Left kidney (tissue), 8 donors: ENCODE data around the gene HCN3. TPM values are rescaled to one million over a fixed set of nuclear protein-coding genes. Genes with fewer than 3 reads are reported as not detected.
"Not testable (repeated sequence)": the region's sequence is repeated elsewhere in the genome, so short reads cannot be mapped to it uniquely, and the experiment has no call there.

ENCODE experiments used
- DNase-seq: peaks from one replicate; pipeline ENCODE4 v3.0.0-alpha.2; 2013
- long read RNA-seq, 8 donors: transcript quantifications; one replicate each; lab custom pipeline, GENCODE V29; 2026
- polyA plus RNA-seq: library from polyadenylated mRNA; unstranded; fragments of 120-200 nt; gene quantifications from one replicate; pipeline ENCODE4 v1.2.1, GENCODE V29; 2013; ENCODE audit not compliant: insufficient read length

The HCN3 gene
- 13.9 TPM for polyA plus RNA-seq
- long read RNA-seq, donor 1, partial matches to known transcripts, result 0 of 1 reads
- long read RNA-seq, donor 1, other reads (novel, unspliced or antisense), result 0 of 1 reads
- long read RNA-seq, donor 2, result 0 reads
- long read RNA-seq, donor 3, partial matches to known transcripts, result 0 of 1 reads
- long read RNA-seq, donor 3, other reads (novel, unspliced or antisense), result 0 of 1 reads
- long read RNA-seq, donor 4, result 0 reads
- long read RNA-seq, donor 5, partial matches to known transcripts, result 0 of 1 reads
- long read RNA-seq, donor 5, other reads (novel, unspliced or antisense), result 0 of 1 reads
- long read RNA-seq, donor 6, result 0 reads
- long read RNA-seq, donor 7, partial matches to known transcripts, result 0 of 1 reads
- long read RNA-seq, donor 7, other reads (novel, unspliced or antisense), result 0 of 1 reads
- long read RNA-seq, donor 8, result 0 reads

DNA sequence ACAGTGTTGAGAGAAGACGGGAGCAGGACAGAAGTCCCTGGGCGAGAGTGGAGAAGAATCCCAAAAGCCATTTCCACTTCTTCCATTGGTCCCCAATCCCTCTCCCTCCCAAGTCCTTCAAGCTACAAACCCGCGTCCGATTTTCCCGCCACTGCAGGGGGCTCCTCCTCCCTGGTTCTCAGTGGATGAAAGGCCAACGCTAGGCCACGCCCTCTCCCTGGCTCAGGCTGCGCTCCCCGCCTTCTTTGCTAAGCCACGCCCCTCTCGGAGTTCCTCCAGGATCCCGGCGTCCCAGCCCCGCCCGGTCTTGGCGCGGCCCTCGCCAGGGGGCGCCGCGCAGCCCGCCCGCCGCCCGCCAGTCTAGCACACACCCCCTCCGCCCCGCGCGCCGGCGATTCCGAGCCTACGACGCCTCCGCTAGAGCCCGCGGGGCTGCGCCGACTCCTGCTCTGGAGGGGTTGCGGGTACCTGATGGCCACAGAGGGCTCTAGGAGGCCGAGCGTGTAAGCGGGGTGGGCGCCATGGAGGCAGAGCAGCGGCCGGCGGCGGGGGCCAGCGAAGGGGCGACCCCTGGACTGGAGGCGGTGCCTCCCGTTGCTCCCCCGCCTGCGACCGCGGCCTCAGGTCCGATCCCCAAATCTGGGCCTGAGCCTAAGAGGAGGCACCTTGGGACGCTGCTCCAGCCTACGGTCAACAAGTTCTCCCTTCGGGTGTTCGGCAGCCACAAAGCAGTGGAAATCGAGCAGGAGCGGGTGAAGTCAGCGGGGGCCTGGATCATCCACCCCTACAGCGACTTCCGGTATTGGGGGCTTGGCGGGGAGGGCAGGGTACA lies at the start of gene HCN3:
HCN3 (plus strand) TSS at position 394 of the 832 bp plus-strand sequence; CDS start at position 522, 128 bp downstream.
- peak; percentile 97 for DNase-seq

DNA sequence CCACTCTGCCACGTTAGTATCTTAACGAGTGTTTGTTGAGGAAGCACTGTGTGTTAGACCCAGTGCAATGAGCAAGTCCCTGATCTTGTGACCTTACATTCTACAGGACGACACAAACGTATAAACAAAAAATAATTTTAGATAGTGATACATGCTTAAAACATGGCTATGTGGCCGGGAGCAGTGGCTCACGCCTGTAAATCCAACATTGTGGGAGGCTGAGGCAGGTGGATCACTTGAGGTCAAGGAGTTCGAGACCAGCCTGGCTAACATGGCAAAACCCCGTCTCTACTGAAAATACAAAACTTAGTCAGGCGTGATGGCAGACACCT lies 49.2 kb upstream of the HCN3 start:
- no peak for DNase-seq

DNA sequence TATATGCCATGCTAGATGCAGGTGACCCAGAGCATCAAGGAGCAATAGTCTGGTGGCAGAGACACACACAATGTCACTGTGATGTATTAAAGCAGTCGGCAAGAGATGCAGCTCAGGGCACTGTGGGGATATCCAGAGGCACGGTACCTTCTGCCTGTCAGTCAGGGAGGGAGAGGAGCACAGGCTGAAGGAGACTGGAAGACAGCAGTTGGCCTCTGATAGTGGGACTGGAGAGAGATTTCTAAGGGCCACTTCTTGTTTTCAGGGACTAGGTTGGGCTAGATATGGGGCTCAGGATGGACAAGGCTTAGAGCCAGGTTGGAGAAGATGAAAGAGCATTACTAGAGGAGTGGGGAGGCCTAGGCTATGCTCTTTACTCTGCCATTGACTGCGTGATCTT lies 46.0 kb upstream of the HCN3 start:
- not testable (repeated sequence) for DNase-seq

DNA sequence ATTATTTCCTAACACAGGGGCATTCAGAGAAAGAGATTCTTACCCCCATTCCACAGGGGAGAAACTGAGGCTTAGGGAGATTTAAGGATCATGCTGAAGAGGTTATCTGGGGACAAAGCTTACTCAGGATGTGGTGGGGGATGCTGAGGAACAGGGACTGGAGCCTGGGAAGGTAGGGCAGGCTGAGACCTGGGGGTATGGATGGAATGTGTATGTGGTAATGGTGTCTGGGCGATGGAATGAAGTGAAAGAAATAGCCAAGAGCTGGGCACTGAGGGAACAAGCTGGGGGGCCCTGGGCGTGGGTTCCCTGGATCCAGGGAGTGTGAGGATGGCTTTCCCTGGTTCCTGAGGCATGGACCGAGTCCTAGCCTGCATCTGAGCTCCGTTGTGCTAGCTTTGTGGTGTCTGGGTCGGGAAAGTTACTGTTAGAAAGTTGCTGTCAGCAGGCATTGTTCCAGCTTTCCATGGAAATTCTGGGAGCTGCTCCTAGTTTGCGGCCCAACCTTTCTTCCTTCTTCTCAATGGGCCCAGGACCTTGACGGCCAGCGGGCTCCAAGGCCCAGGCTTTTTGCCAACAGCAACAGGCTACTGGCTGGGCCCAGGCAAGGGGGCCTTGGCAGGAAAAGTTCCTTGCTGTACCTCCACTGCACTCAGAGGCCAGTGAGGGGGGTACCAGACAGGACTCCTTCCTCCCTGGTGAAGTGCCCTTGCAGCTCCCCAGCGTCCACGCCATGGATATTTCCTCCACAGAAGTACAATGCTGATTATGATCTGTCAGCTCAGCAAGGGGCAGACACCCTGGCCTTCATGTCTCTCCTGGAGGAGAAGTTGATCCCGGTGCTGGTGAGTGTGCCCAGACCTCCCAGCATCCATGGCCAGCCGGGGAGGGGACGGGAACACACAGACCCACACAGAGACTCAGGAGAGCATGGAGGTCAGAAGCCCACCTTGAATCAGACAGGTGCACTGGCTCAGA lies 45.0 kb upstream of the HCN3 start:
- DNase-seq, result not testable (repeated sequence)

DNA sequence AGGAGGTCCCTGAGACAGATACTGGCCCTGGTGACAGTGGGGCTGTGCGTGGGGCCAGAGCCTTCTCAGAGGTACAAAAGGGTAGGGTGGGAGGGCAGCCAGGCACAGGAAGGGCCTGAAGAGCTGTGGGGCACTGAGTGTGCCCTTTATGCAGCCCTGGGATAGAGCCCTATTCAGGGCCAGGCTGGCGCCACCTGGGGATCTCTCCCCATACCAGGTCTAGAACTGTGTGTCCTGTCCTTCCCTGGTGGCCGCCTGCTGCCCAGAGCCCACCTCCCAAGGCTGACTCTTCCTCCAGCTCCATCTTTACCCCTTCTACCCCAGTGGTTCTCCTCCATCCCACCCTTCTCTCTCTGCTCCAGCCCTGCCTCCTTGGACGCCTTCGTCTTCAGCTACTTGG lies 43.8 kb upstream of the HCN3 start:
- not testable (repeated sequence) for DNase-seq

DNA sequence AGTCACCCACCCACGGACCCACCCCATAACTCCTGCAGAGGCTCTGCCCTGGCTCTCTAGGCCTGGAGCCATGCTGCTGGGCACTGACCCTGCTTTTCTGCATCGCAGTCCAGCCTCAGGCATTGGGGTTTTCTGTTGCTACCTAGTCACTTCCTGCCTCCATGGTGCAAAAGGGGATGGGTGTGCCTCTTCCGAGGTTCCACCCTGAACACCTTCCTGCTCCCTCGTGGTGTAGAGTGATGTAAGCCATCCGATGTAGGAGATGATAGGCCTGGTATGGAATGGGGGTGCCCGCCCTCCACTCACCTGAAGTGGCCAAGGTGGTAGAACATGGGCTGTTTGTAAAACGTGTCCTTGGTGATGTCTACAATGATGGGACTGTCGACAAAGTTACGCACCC lies 41.9 kb upstream of the HCN3 start:
- not testable (repeated sequence) for DNase-seq

DNA sequence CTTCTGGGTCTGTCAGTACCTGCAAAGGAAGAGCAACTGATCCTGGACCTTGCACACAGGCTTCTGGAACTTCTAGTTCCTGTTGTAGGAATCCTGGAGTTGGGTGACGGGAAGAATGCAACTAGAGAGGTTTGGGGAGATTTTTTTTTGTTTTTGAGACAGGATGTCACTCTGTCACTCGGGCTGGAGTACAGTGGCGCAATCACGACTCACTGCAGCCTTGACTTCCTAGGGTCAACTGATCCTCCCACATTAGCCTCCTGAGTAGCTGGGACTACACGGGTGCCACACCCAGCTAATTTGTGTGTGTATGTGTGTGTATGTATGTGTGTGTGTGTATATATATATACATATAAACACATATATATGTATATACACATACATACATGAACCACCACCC lies 40.8 kb upstream of the HCN3 start:
- DNase-seq, result no peak

DNA sequence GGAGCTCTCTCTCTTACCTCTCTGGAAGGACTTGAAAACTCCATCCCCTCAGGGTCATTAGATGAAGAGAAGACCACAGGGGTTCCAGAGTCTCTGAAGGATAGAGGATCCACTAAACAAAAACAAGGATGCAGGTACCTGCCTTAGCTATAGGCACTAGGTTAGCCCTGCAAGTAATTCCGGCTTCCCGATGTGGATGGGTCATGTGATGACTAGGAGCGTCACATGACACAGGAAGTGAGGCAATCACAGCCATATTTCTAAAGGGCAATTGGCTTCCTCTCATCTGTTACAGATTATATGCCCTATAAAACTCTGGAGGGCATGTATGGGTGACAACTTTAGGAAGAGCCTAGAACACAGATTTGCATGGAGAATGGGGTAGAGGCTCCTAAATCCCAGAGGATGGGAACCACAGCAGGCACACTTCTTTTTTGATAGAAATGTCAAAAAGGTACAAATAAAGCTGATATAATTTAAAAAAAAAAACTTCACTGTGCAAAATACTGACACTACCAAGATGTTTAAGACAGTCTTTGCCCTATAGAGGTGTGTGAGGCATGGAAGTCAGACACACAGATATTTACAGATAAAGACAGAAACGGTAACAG lies 36.1 kb upstream of the HCN3 start:
- peak; percentile 77 for DNase-seq

DNA sequence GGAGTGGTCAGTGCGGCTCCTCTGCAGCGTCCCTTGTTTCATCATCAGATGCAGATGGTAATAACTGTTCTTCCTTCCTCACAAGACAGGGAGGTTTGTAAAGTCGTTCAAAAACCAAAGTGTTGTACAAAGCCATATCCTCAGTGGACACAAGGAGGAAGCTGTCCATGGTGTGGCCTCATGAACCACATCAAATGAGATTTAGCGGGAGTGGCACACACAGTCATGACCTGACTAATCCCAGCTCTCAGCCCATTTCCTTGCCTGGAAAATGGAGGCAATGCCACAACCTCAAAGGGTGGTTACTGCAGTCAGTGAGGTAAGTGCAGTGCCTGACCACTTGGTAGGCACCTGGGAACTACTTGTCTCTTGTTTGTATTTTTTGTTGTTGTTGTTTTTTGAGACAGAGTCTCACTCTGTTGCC lies 35.4 kb upstream of the HCN3 start:
- DNase-seq, result no peak

DNA sequence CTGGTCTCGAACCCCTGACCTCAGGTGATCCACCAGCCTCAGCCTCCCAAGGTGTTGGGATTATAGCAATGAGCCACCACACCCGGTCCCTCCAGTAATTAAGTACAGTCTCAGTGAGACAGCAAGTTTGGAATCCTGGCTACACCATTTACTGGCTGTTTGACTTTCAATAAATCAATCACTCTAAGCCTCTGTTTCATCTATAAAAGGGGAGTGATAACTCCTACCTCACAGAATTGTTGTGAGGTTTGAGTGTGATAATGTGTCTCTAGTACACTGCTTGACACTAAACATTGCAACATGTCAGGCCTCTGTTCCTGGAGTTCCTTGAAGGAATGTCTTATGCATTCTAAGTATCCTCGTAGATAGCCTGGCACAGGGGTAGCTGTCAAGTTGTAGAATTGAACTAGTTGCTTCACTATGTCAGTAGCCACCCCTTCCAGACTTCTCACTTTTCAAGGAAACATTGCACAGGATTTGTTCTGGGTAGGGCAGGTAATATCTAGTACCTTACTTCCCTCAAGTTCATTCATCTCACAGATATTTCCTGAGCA lies 34.4 kb upstream of the HCN3 start:
- no peak for DNase-seq

DNA sequence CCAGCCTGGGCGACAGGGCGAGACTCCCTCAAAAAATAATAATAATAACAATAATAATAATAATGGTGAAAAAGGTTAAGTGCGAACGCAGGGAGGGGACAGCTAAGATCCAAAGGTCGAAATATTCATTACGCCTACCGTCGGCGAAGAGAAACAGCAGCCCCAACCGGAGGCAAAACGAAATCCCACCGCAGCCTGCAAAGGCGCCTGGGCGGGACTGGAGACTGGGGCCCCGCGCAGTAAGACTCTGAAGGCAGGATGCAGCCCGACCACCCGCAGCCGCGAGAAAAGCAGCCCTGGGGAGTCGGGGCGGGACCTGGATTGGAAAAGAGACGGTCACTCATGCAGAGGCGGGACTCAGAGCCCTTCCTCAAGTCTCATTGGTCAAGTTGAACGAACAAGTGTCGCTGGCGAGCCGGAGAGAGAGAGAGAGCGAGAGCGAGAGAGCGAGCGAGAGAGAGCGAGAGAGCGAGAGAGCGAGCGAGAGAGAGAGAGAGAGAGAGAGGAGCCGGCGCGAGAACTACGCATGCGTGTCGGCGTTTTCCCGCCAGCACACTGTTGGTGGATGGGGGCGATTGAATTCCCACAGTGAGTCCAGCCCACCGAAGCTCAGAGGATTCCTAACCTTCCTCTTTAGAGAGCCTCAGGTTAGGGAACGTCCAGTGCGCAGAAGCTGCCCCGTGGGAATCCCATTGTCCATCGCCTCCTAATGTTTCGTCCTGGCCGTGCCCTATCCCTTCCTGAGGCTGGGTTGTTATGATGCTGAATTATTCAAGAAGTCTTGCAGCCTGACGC lies 32.7 kb upstream of the HCN3 start:
- peak; percentile 100 for DNase-seq

DNA sequence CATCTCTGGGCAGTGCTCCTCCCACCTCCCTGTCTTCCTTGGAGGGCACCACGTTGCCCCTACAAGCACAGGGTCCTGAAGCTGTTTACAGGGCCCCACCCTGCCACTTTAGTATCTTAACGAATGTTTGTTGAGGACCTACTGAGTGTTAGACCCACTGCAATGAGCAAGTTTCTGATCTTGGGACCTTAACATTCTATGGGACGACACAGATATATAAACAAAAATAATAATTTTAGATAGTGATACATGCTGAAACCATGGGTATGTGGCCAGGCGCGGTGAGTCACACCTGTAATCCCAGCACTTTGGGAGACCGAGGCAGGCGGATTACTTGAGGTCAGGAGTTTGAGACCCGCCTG lies 32.1 kb upstream of the HCN3 start:
- no peak for DNase-seq

DNA sequence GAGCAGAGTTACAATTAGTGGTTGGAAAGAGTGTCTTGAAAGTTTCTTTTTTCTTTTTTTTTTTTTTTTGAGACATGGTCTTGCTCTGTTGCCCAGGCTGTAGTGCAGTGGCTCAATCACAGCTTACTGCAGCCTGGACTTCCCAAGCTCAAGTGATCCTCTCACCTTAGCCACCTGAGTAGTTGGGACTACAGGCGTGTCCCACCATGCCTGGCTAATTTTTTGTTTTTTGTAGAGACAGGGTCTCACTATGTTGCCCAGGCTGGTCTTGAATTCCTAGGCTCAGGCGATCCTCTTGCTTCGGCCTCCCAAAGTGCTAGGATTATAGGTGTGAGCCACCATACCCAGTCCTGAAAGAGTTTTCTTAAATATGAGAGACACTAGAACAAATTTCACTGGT lies 30.5 kb upstream of the HCN3 start:
- DNase-seq, result not testable (repeated sequence)

DNA sequence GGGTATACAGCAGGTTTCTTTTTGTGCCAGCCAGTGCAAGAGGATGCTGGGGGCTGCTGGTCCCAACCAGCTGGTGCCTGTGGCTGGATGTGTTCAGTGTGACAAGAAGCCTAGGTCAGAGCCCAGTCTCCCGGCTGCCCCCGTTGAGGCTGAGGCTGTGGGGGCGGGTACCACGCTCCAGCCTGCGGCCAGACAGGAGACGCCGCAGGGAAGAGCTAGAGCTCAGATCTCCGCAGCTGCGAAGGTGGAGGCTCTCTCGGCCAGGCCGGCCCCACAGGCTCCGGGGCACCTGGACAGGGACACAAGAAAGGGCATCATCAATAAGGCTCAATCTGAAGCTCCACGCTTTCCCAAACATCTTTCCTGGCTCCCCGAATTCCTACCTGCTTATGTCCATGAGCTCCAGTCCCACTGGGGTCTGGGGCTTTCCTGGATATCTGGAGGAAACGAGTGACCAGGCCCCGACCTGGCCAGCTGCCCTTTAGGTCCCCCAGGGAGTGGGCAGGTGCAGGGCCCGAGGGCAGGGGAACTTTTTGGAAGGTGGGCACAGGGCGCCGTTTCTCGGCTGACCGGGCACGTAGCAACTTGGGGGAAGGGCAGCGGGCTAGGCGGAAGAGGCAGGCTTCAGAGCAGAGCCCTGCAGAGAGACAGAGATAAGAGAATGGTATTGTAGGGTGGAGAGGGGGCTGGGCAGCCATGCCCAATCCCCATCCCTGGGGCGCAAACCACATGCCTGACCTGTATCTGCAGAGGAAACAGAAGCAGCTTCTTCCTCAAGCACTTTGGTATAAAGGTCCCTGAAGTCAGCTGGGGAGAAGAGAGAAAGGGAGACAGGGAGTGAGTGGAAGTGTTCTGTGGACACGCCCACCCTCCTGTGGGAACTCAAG lies 29.4 kb upstream of the HCN3 start:
- no peak for DNase-seq

DNA sequence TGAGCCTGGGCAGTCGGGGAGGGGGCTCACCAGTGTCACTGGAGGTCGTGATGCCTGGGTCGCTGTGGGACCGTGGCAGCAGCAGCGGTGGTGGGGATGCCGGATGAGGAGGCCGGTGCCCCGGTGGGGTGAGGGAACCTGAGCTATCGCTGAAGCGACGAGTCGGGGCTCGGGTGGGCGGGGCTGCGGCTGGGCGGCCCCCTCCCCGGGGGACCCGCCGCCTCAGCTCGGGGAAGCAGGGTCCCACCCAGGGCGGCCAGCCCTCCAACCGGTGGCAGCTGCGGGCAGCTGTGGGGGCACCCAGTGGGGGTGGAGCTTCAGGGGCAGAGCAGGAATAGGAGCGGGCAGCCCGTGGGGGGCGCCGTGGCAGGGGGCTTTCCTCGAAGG lies 27.0 kb upstream of the HCN3 start:
- no peak for DNase-seq

DNA sequence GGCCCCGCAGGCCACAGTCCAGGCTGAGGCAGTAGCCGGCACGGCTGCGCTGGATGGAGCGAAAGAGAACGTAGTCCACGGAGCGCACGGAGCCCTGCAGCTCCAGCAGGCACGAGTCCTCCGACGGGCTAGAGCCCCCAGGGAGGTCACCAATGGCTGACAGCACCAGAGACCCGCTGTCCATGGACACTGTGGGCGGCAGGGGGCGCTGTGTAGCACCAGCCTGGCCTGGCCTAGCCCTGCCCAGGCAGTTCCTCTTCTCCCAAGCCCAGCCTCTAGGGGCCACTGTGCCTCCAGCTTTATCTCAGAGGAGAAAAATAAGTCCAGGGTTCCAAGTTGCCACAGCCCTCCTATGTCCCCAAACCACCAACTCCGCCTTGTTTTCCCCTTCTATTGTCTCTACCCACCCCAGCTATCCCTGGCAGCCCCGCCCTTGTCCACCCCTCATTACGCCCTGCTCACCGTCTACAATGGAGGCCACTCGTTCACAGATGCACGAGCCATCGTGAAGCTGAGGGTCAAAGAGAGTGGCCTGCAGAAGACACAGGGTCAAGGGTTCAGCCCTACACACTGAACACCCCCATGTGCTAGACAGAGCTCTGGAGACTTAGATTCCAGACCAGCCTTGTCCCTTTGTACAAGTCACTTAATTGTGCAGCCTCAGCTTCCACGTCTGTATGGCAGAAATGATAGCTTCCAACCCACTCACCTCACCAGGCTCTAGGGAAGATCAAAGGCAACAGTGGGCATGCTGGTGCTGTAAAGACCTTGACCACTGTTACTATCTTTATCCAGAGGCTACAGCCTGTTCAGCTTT lies 26.4 kb upstream of the HCN3 start:
- DNase-seq, result peak; percentile 94

DNA sequence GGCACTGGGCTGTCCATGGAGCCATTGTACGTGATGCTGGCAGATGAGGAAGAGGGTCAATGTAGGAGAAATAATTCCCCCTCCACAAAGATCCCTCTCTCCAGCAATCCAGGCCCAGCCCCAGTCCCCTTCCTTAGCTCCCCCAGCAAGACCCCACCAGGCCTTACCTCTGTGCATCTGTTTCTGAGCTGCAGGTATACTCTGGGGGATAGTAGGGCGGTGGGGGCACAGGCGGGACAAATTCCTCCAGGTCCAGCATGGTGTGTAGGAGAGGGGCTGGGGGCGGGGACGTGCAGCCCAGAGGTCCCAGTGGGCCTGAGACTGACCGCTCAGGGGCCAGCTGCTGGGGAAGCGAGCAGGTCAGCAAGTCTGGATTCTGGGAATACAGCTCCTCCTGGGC lies 25.7 kb upstream of the HCN3 start:
- DNase-seq, result no peak

DNA sequence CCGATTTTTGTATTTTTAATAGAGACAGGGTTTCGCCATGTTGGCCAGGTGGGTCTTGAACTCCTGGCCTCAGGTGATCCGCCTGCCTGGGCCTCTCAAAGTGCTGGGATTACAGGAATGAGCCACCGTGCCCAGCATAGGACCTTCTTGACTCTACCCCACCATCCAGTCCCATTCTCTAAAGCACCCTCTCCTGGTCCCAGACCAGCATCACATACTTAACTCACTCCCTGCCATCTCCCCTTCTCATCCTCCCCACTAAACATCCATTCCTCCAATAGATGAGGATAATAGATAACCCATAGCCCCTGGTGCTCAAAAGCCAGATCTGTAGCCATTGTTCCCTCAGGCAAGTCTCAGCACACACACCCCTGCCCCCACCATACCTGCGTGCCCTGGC lies 24.1 kb upstream of the HCN3 start:
- DNase-seq, result no peak

DNA sequence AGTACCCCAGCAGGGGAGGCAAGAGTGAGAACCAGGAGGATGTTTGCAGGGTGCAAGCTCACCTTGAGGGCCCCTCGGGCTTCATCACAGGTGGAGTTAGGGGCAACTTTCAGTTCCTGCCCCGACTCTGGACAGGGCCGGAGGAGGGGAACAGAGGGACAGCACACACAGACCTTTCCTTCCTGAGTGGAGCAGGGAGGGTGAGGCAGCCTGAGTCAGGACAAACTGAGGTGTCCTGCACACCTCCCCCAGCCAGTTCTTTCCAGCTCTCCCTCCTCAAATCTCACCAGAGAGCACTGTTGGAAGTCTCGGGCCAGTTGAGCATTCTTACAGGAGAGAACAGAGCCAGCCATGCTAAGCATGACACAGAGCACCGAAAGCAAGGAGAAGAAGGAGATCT lies 23.5 kb upstream of the HCN3 start:
- no peak for DNase-seq
